BE2C (cell line): Measurements from ENCODE around the gene PIK3C2B.
A peak's percentile ranks its signal among the peaks of the same experiment; 100 is the strongest.
"Not testable (repeated sequence)": the region's sequence is repeated elsewhere in the genome, so short reads cannot be mapped to it uniquely, and the experiment has no call there.

Source experiments
- DNase-seq: peaks from one replicate; pipeline ENCODE4 v3.0.0-alpha.2; 2020
- H3K27me3 ChIP-seq: fragments of 250-450 bp; sonication (Bioruptor Pico); 2 replicates; pipeline ENCODE4 v1.5.1; 2020; ENCODE audit warnings: mild to moderate bottlenecking
- H3K36me3 ChIP-seq: fragments of 250-450 bp; sonication (Bioruptor Pico); 2 replicates; pipeline ENCODE4 v1.5.1; 2020; ENCODE audit warnings: mild to moderate bottlenecking
- H3K4me1 ChIP-seq: fragments of 250-450 bp; sonication (Bioruptor Pico); 2 replicates; pipeline ENCODE4 v1.5.1; 2020
- H3K4me3 ChIP-seq: 2 replicates; pipeline ENCODE4 v1.5.1; 2011; ENCODE audit warnings: low read depth, low read length
- H3K9me3 ChIP-seq: fragments of 250-450 bp; sonication (Bioruptor Pico); 2 replicates; pipeline ENCODE4 v1.5.1; 2020
- CTCF ChIP-seq: IDR thresholded peaks from 2 replicates; pipeline ENCODE4 v1.5.1; 2012; ENCODE audit warnings: mild to moderate bottlenecking, low read depth, low read length

The PIK3C2B gene

GRCh38 chr1:204495777-204496176 lies 1.2 kb upstream of the PIK3C2B start:
- H3K27me3 ChIP-seq: no peaks in the 10 kb centered on the region
- H3K4me1 ChIP-seq: no peaks in the 10 kb centered on the region
- H3K36me3 ChIP-seq: no peaks in the 10 kb centered on the region
- H3K4me3 ChIP-seq: no peak overlapping the region
- no peak for DNase-seq
- TF ChIP-seq CTCF: no peak
- no peaks in the 10 kb centered on the region for H3K9me3 ChIP-seq

DNA sequence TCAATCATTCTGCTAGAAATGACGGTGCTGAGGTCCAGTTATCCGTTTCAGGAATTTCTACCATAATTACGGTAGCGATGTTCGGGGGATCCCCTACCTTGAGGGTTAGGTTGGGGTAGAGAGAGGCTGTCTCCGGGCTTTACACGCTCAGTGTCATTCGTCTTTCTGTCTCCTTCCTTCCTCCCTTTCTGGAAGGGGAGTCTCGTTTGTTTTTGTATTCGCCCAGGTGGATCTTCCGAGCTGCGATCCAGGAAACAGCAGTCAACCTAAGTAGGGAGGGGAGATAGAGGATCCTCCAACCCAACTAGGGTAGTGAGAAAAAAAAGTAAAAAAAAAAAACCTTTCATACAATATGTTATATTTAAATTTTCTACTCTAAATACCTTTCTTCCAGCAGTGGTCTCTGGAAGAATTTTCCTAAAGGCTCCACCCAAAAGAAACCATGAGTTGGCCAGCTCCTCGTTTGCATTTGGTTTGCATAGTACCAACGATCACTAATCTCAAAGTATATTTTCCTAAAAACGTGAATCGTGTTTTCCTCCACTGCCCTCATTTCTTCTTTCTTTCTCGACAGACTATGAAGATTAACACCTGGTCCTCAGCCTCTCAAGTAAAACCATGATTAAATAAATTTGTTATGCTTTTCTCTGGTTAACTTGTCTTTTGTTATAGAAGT lies 611 bp upstream of the PIK3C2B start:
- no peak for TF ChIP-seq CTCF
- Histone ChIP-seq H3K4me3 (peak overlapping the region; percentile 85), H3K36me3 (no peaks in the 10 kb centered on the region), H3K9me3 (no peaks in the 10 kb centered on the region), H3K4me1 (no peaks in the 10 kb centered on the region), H3K27me3 (no peaks in the 10 kb centered on the region)
- no peak for DNase-seq

DNA sequence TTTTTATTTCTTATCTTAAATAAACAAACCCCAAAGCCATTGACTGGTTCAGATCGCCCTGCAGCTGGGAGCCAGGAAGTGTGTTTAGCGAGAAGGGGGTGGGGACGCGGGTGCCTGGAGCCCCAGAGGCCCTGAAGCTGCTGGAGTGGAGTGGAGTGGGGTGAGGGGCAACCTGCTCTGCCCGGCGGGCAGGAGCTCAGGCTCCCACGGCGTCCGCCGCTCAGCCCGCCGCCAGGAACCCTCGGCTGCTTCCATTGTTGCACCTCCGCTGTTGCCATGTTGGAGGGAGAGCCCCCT lies 673 bp downstream of the PIK3C2B start:
- Histone ChIP-seq H3K27me3 (no peaks in the 10 kb centered on the region), H3K4me3 (peak overlapping the region; percentile 85), H3K9me3 (no peaks in the 10 kb centered on the region), H3K36me3 (no peaks in the 10 kb centered on the region), H3K4me1 (no peaks in the 10 kb centered on the region)
- DNase-seq: peak; percentile 83
- no peak for TF ChIP-seq CTCF

DNA sequence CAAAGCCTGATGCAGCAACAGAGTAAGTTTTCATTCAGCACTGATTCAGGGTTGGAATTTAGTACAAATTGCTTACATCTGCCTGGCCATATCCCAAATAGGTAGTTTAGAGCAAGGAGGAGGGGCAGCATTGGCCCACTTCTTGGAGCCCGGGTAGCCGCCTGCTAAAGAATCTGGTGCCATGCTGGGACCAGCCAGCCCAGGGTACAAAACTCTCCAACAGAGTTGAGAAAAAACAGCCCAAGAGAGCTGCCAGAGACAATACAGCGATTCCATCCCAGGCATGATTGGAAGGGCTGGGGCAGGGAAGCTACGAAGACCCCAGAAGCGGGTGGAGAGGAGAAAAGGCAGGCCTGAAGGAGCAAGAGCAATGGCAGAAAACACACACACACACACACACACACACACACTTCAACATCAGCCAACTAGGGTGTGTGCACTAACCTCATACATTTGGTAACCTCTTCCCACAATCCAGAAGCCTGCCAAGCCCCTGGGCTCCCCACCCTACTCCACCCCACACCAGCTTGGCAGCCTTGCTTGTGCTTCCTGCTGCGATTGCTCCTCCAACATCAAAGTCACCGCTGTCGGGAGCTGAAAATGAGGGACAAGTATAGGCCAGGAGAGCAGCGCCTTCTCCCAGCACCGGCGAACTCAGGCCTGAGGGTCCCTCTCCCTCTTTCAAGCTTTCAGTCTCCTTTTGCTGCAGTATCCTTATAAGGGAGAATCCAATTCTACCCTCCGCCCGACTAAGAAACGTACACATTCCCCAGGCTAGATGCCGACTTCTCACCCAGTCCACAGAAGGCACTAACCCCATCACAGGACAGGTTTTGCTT lies 1.2 kb downstream of the PIK3C2B start:
- H3K27me3 ChIP-seq: no peaks in the 10 kb centered on the region
- no peaks in the 10 kb centered on the region for H3K9me3 ChIP-seq
- no peak for TF ChIP-seq CTCF
- no peaks in the 10 kb centered on the region for H3K4me1 ChIP-seq
- peak; percentile 41 for DNase-seq
- no peaks in the 10 kb centered on the region for H3K36me3 ChIP-seq
- peak overlapping the region; percentile 85 for H3K4me3 ChIP-seq

DNA sequence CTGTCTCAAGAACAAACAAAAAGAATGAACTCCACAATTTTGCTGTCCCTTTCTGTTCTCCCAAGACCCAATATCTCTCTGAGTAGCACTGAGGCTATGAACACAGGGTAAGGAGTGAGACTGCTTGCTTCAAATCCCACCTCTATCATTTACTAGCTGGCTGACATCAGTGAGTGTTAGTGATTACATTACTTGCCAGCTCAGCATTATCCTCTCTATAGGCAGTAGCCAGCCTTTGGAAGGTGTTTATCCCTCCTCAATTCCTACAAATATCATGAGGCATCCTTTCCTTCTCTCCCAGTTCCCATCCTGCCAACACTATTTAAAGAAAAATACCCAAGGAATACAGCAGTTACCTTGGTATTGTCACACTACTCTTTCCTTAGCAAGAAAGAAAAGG lies 3.0 kb downstream of the PIK3C2B start:
- Histone ChIP-seq H3K27me3 (no peaks in the 10 kb centered on the region), H3K36me3 (no peaks in the 10 kb centered on the region), H3K4me1 (no peaks in the 10 kb centered on the region), H3K4me3 (no peak overlapping the region), H3K9me3 (no peaks in the 10 kb centered on the region)
- no peak for DNase-seq
- no peak for TF ChIP-seq CTCF

- Histone ChIP-seq H3K4me3 (no peak overlapping the region), H3K9me3 (no peaks in the 10 kb centered on the region), H3K36me3 (no peaks in the 10 kb centered on the region), H3K27me3 (no peaks in the 10 kb centered on the region), H3K4me1 (no peaks in the 10 kb centered on the region)
- no peak for DNase-seq
- TF ChIP-seq CTCF: no peak
These were observed 7.4 kb downstream of the PIK3C2B start for GRCh38 chr1:204487256-204487615.

DNA sequence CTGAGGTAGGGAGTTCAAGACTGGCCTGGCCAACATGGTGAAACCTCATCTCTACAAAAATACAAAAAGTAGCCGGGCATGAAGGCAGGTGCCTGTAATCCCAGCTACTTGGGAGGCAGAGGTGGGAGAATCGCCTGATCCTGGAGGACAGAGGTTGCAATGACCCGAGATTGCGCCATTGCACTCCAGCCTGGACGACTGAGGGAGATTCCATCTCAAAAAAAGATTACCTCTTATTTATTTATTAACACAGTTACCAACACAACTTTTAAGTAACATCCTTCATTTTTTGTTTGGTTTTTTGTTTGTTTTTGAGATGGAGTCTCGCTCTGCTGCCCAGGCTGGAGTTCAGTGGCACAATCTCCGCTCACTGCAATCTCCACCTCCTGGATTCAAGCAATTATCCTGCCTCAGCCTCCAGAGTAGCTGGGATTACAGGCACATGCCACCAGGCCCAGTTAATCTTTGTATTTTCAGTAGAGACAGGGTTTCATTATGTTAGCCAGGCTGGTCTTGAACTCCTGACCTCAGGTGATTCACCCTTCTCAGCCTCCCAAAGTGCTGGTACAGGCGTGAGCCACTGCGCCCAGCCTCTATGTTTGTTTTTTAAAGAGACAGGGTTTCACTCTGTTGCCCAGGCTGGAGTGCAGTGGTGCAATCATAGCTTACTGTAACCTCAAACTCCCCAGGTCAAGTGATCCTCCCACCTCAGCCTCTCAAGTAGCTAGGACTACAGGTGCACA lies 7.9 kb downstream of the PIK3C2B start:
- H3K9me3 ChIP-seq, H3K4me3 ChIP-seq, DNase-seq, H3K4me1 ChIP-seq, H3K27me3 ChIP-seq, H3K36me3 ChIP-seq: not testable (repeated sequence)
